Measurements from ENCODE around the gene PLEKHA1. TPM values are rescaled to one million over a fixed set of nuclear protein-coding genes. Genes with fewer than 3 reads are reported as not detected.

PLEKHA1 gene
- total RNA-seq (2014; rRNA removed; shearing (Covaris generic)) (32.6 and 36.6 TPM in 2 replicates), polyA plus RNA-seq (2016; fragmentation: Nextera tagmentation; extraction: Ambion mirVana) (16.7 and 25.8 TPM in 2 replicates)
- long read RNA-seq, full-length matches to known transcripts: 4 of 21 reads
- long read RNA-seq, partial matches to known transcripts: 4 of 21 reads
- long read RNA-seq, other reads (novel, unspliced or antisense): 13 of 21 reads

GRCh38 chr10:122374237-122374858 is at the start of gene PLEKHA1:
Gene PLEKHA1, plus strand, starts transcription at chr10:122374708. Its CDS starts 18,493 bp downstream, at chr10:122393201.
- Histone ChIP-seq H3K36me3 (ENCODE audit: insufficient read depth) (no peaks in the 10 kb centered on the region), H4K20me1 (replicated peaks; ENCODE audit: insufficient read depth) (peaks cover 14% of the 10 kb centered on the region; the same call in 1 of the 2 replicates), H3K27me3 (ENCODE audit: insufficient read depth) (peaks cover 17% of the 10 kb centered on the region), H3F3A (replicated peaks; ENCODE audit: low read depth) (no peaks in the 10 kb centered on the region), H3K4me2 (peak within 1 kb of the TSS; percentile 96), H3K4me3 (peak within 1 kb of the TSS; percentile 85), H3K27ac (ENCODE audit: low read depth) (no peak within 1 kb of the TSS), H3K79me2 (replicated peaks; ENCODE audit: insufficient read depth) (peaks cover 36% of the 10 kb centered on the region), H2AFZ (peak within 1 kb of the TSS; percentile 99), H3K4me1 (ENCODE audit: insufficient read depth) (peaks cover 13% of the 10 kb centered on the region; the same call in 1 of the 2 replicates), H3K9me2 (ENCODE audit: insufficient read depth) (no peaks in the 10 kb centered on the region)
- Mint-ChIP-seq H3K27ac (no peak within 1 kb of the TSS; the same call in 1 of the 2 replicates), H3K36me3 (ENCODE audit: low read depth) (peaks cover under 1% of the 10 kb centered on the region; the same call in 2 of the 3 replicates), H3K4me3 (peak within 1 kb of the TSS; percentile 92), H3K27me3 (ENCODE audit: insufficient read depth, low read depth, poor library complexity) (peaks cover 15% of the 10 kb centered on the region), H3K4me1 (peaks cover 20% of the 10 kb centered on the region), H3K9me3 (no peaks in the 10 kb centered on the region)
- DNase-seq (ENCODE audit: low spot score) (peak; percentile 95), ATAC-seq (peak; percentile 92)
- TF ChIP-seq EZH2 (IDR thresholded peaks at IDR 0.05; ENCODE audit: low read depth, unreplicated experiment): no peak
- TF ChIP-seq REST (IDR thresholded peaks at IDR 0.05; ENCODE audit: unreplicated experiment): no peak
- no peak for TF ChIP-seq EZH2phosphoT487 (IDR thresholded peaks at IDR 0.05; ENCODE audit: unreplicated experiment)
- TF ChIP-seq ZNF462 (CRISPR knock-in tag; IDR thresholded peaks at IDR 0.05): no peak
- TF ChIP-seq ZNF331 (CRISPR knock-in tag; IDR thresholded peaks at IDR 0.05; ENCODE audit: low read depth): no peak
- TF ChIP-seq CTCF (conservative IDR thresholded peaks at IDR 0.05; ENCODE audit: low read depth in 2 of 2): no peak
- TF ChIP-seq POLR2AphosphoS5 (IDR thresholded peaks at IDR 0.05; ENCODE audit: low read depth): 0 out of 2 replicates have a peak, but pooled peaks have one; percentile 17
- TF ChIP-seq ZNF114 (CRISPR knock-in tag; IDR thresholded peaks at IDR 0.05): no peak
- peak; percentile 88 for TF ChIP-seq ETS1 (IDR thresholded peaks at IDR 0.05)
- TF ChIP-seq CREB1 (CRISPR knock-in tag; IDR thresholded peaks at IDR 0.05; ENCODE audit: low read depth): peak; percentile 69
